HPDE6-E6E7 (cell line): ENCODE results near the gene MAG.

Experiments
- DNase-seq: peaks from one replicate; pipeline ENCODE4 v3.0.0; 2011; ENCODE audit warnings: missing footprints; ENCODE audit errors: extremely low spot score

Gene MAG

DNA sequence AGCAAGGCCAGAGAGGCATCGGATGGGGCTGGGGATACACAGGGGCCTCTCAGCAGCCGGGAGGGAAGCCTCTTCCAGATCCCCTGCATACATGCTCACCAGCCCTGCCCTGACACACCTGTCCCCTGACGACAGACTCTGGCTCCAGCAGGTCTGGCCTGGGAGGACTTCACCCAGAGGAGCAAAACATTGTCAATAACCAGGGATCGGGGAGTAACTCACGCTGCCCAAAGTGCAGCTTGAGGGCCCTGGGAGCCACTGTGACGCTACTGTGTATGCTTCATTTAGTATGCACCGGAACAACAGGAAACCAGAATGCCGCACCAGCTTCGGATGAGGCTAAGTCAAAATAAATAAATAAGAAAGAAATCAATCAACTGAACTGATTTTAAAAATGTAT lies 24.6 kb downstream of the MAG start:
- no peak for DNase-seq

DNA sequence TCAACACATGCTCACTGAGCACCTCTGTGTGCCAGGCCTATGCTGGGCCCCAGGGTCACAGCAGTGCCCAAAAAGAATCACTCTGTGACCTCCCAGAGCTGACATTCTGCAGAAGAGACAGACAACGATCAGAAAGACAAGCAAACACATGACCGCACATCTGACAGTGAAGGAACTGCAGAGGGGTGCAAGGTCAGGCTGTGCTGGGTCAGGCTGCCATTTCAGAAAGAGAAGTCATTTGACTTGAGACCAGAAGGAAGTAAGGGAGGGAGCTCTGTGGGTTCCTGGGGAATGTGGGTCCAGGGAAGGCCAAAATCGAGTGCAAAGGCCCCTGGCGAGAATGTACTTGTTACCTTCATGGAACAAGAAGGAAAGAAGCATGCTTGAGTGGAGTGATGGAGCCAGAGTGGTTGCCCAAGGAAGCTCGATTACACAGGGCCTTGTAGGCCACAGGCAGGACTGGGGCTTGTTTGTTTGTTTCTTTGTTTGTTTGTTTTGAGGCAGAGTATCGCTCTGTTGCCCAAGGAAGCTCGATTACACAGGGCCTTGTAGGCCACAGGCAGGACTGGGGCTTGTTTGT lies 25.6 kb downstream of the MAG start:
- no peak for DNase-seq

DNA sequence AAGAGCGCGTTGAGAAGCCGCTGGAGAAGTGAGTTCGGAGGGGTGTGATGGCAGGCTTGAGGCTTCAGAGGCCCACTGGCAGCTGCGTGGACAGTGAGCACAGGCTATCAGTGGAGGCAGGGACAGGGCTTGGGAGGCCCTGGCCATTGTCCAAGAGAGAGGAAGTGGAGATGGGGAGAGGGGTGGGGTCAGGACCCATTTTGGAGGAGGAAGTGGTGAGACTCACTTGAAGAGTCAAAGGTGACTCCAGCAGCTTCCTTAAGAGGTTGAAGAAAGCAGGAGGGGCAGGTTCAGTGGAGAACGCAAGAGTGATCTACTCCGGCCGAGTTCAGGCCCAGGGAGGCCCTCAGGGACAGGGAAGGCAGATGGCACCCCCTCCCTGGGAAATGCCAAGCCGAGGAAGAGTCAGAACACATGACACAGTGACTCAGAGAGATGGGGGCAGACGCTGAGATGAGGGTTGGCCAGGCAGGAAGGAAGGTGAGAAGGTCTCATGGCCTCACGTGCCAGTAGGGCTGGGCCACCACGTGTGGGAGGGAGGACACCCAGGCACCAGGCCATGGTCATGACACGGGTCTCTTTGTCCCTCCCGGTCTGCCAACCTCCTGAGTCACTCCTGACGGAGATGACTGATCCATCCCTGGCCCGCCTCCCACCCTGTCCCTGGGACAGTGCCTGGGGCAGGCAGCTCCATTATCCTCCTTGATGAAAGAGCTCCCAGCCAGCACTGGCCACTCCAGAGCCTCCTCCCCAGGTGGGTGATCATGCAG lies 26.9 kb downstream of the MAG start:
- peak; percentile 88 for DNase-seq

DNA sequence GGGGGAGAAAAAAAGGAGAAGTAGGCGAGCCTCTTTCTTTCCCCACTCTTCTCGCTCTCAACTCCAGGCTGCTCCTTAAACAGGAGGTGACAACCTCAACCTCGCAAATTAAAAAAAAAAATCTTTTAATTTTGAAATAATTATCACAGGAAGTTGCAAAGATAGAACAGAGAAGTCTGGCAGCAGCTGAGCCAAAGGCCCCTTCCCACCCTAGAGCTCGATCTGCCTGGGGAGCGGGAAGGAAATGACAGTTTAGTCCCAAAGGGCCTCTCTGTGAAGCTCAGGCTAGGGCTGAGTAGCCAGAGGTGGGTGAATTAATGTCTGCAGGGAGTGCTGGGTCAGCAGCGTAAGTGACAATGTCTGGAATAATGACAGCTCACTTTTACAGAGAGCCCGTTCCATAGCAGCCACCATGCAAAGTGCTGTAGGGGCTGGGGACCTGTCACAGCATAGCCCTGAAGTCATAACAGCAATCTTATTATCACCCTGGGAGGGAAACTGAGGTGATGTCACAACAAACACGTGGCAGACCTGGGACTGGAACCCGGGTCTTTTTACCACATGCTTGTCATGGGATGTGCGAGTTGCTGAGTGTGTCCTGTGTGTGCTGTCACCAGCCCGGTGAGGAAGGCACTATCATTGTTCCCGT lies 28.2 kb downstream of the MAG start:
- DNase-seq = no peak

DNA sequence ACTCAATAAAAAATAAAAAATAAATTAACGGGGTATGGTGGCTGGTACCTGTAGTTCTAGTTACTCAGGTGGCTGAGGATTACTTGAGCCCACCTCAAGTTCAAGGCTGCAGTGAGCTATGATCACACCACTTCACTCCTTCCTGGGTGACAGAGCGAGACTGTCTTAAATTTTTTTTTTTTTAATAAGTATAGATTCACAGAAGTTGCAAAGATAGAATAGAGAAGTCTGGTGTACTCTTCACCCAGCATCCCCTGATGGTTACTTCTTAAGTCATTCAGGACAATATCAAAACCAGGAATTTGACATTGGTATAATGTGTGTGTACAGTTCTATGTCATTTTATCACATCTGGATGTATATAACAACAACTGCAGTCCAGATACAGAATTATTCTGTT lies 29.3 kb downstream of the MAG start:
- no peak for DNase-seq

DNA sequence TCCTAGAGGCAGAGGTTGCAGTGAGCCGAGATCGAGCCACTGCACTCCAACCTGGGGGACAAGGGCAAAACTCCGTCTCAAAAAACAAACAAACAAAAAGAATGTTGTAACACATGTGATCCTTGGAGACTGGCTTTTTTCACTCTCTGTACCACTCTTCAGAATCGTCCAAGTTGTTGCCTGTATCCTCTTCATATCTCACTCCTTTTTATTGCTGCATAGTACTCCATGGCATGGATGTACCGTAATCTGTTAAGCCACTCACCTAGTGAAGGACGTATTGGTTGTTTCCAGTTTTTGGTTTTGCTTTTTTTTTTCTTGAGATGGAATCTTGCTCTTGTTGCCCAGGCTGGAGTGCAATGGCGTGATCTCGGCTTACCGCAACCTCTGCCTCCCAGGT lies 30.1 kb downstream of the MAG start:
- DNase-seq = no peak

DNA sequence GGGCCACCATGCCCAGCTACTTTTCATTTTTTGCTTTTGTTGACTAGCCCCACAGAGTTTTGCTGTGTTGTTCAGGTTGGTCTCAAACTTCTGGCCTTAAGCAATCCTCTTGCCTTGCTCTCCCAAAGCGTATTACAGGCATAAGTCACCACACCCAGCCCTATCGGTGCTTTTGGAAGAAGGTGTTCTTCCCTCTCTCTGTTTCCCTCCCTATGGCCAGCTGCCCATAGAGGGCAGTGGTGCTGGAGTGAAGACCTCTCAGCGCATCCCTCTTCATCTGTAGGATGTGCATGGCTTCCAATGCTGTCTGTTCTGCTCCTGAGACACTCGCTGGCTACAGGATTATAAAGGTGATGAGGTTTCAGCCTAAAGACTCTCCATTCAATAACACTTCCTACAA lies 35.7 kb downstream of the MAG start:
- DNase-seq = no peak

DNA sequence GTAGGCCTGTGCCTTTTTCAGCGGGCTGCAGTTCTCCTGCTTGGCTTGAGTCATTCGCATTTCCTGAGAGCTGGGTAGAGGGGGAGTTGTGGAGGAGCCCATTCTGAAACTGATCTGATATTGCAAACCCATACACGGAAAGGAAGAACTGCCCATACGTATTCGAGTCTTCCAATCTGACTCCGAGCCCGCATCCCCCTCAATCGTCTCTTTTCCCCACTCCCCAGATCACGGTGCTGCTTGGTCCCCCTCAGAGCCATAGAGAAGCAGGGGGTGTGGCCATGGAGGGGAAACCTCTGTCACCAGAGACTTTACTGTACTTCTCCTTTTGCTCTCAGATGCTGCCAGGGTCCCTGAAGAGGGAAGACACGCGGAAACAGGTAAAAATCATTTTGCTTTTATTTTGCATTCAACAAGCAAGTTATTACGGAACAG lies 36.9 kb downstream of the MAG start, which contains the start of gene CD22:
CD22 (plus strand) TSS at position 337 of the 435 bp plus-strand sequence. CDS start 2,854 bp downstream, outside the sequence.
- DNase-seq = no peak

DNA sequence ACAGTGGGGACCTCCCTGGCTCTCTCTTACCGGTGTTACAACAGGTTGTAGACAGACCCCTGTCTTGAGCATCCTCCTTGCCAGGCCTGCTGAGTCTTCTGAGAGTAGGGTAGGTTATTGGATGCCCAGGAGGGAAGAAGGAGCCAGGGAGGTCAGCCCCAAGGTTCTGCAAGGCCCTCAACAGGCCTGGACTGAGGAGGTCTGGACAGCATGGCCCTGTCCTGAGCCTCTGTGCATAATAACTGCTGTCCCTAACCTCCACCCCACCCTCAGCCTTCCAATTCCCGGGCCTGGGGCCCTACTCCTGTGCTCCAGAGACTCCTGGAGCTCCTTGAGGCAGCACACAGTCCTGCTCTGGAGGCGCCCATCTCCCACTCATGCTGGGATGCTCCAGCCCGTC lies 37.4 kb downstream of the MAG start:
- DNase-seq = no peak

DNA sequence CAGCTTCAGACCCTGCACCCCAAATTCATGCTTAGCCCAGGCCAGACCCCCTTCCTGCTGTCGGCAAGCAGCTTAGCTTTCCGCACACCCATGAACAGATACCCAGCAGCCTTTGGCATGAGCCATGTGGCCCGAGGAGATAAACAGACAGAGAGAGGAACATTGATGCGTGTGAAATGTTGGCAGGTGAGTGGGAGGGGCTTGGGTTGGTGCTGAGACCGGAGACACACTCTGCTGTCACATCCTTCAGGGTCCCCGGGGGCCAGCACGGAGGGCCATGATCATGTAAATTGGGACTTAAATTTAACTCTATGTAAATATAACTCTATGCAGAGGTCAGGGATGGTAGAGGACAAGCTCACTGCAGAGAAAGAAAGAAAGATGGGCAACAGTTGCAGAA lies 38.5 kb downstream of the MAG start:
- no peak for DNase-seq

DNA sequence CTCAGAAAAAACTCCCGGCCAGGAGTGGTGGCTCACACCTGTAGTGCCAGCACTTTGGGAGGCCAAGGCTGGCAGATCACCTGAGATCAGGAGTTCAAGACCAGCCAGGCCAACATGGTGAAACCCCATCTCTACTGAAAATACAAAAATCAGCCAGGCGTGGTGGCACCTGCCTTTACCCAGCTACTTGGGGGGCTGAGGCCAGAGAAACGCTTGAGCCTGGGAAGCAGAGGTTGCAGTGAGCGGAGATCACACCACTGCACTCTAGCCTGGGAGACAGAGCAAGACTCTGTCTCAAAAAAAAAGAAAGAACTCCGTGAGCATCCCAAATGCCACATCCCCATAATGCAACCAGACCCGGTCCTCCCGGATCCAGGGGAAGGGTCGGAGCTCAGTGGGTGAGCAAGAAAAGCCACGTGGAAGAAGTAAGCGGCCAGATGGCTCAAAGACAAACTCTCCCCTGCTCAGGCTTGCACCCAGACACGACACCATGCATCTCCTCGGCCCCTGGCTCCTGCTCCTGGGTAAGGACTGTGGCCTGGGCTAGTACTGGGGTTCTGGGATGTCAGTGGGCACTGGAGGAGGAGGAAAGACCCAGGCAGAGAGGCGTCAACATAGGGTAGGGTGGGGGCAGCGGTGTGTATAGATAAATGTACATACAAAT lies 39.7 kb downstream of the MAG start:
- DNase-seq = no peak

DNA sequence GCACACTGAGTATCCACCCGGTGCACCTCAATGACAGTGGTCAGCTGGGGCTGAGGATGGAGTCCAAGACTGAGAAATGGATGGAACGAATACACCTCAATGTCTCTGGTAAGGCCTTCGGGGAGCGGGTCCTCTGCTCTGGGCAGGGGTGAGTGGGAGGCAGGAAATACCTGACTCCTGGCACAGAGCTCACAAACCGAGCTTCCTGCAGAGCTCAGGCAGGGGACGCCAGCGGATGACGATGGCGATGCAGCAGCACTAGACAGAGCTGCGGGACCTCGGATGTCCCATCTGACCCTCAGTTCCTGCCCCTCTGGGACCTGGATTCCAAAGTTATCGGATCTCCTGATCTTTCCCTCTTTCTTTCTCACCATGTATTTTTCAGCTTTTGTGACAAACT lies 40.9 kb downstream of the MAG start:
- DNase-seq = no peak

DNA sequence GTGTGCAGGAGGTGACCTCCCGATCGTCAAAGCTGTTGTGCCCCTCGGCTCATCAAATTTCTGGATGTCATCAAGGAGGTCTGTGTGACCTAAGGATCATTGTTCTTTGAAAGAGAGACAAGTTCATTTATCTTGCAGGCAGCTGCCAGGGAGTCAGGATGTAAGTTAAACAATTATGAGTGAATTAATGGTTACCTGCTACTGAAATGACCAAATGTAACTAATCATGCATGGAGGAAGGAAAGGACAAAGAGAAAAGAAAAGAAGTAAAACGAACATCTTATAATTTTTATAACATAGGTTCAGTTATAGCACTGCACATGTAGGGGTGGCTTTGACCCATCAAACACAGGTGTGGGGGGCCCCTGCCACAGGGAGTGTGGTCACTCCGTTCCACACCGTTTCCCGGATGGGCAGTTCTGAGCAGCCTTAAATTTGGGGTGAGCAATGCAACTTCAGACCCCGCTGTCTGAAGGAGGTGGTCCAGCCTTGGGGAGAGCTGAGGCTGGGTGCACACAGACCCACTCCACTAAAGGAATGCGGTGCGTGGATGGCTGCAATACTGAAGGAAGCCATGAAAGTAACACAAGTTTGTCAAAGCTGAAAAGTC lies 42.3 kb downstream of the MAG start:
- DNase-seq = no peak

DNA sequence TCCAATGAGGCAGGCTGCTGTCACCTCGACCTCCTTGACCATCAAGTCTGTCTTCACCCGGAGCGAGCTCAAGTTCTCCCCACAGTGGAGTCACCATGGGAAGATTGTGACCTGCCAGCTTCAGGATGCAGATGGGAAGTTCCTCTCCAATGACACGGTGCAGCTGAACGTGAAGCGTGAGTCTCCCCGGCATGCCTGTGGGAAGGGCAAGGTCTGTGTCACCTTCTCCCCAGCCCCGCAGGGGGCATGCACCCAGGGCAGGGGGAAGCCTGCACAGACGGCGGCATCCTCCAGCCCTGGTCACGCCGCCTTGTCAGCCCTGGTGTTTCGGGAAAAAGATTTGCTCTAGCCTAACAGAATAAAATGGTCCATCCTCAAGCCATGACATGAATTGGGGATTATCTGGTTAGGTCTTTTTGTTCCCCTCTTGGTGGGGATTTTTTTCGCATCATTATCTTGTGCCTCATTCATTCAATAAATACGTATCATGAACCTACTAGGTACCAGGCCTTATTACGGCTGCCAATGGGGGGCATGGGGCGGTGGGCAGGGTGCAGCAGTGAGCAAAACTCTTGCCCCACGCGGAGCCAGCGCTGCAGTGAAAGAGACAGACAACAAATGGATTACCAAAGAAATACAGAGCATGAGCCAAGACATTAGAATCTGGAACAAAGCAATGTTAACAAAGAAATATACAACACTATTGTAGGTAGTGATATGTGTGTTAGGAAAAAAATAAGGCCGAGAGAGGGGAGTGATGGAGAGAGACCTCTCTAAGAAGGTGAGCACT lies 44.4 kb downstream of the MAG start:
- DNase-seq = no peak

DNA sequence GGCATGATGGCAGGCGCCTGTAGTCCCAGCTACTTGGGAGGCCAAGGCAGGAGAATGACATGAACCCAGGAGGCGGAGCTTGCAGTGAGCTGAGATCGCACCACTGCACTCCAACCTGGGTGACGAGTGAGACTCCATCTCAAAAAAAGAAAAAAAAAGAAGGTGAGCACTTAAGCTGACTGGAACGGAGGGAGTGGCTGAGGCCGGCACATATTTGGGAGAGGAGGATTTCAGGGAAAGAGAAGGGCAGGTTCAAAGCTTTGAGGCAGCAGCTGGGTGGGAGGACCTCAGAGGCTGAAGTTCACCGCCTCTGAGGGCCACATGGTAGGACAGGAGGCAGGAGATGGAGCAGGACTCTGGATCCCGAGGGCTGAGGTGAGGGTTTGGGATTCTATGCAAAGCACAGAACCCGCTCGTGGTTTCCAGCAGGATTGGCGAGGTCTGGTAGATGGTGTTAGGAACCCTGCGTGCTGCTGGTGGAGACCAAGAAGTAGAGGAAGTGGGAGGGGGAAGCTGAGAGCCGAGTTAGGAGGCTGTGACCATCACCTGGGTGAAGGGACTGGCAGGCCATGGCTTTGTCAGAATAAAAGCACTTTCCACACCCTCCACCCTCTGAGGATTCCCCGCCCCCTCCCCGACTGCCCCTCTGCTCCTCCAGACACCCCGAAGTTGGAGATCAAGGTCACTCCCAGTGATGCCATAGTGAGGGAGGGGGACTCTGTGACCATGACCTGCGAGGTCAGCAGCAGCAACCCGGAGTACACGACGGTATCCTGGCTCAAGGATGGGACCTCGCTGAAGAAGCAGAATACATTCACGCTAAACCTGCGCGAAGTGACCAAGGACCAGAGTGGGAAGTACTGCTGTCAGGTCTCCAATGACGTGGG lies 45.4 kb downstream of the MAG start:
- no peak for DNase-seq

DNA sequence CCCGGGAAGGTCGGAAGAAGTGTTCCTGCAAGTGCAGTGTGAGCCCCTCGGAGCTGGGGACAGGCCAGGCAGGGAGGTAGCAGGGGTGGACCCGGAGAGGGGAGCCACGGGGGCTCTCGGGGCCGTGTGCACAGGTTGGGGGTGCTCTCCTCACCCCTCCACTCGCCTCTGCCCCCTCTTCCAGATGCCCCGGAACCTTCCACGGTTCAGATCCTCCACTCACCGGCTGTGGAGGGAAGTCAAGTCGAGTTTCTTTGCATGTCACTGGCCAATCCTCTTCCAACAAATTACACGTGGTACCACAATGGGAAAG lies 46.0 kb downstream of the MAG start:
- no peak for DNase-seq

DNA sequence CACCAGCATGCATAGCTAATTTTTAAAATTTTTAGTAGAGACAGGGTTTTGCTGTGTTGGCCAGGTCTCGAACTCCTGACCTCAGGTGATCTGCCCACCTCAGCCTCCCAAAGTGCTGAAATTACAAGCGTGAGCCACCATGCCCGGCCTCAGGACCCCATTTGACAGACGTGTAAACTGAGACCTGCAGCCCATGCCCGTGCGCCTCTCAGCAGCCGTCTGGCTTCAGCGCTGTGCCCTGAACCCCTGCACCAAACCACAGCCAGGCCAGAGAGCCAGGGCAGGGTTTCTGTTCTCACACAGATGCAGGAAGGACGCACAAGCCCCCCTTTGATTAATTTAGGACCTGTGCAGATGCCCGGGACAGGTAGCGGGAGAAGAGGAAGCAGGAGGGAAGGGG lies 48.5 kb downstream of the MAG start:
- no peak for DNase-seq

DNA sequence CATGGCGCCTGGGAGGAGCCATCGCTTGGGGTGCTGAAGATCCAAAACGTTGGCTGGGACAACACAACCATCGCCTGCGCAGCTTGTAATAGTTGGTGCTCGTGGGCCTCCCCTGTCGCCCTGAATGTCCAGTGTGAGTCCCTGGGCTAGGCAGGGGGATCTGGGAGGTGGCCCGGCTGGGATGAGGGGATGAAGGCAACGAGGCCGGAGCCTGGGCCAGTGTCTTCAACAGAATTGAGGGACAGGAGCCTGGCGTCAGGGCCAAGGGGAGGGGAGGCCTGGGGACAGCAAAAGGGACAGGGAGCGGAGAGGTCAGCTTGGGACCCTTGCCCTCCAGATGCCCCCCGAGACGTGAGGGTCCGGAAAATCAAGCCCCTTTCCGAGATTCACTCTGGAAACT lies 49.0 kb downstream of the MAG start:
- DNase-seq = no peak

DNA sequence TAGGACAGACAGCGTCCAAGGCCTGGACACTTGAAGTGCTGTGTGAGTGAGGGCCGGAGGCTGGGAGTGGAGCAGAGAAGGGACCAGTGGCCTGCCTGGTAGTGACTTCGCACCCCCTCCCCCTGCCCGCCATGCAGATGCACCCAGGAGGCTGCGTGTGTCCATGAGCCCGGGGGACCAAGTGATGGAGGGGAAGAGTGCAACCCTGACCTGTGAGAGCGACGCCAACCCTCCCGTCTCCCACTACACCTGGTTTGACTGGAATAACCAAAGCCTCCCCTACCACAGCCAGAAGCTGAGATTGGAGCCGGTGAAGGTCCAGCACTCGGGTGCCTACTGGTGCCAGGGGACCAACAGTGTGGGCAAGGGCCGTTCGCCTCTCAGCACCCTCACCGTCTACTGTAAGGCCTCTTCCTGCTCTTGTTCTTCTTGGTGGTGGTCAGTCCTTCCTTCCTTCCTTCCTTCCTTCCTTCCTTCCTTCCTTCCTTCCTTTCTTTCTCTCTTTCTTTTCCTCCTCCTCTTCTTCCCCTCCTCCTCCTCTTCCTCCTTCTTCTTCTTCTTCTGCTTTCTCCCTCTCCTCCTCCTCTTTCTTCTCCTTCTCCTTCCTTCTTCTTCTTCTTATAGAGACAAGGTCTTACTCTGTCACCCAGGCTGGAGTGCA lies 49.7 kb downstream of the MAG start:
- DNase-seq = no peak

DNA sequence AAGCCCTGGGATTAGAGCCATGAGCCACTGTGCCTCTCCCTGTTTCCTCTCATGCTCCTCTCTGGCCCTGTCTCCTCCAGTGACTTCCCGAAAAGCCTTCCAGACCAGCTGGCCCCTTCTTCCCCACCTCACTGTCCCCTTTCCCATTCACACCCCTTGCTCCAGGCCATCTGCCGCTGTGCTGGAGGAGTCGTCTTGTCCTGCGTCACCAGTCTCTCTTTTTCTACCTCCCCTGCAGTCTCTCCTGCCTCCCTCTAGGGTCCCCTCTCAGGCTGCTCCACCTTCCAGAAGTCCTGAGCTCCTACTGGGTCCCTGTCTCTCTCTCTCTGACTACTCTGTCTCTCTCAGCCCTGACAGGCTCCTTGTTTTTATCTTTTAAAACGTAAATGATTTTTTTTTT lies 50.5 kb downstream of the MAG start:
- DNase-seq = no peak
